Fibroblast of skin of left quadriceps (primary cell): ENCODE data around the gene CEP164.
"Not testable (repeated sequence)": the region's sequence is repeated elsewhere in the genome, so short reads cannot be mapped to it uniquely, and the experiment has no call there.

Experiments
- DNase-seq, 2 experiments: peaks; one replicate each; pipeline ENCODE4 v3.0.0-alpha.2; 2013; ENCODE audit warnings: low read depth in 2 of 2

CEP164 gene

GRCh38 chr11:117392979-117393378, 65.3 kb downstream of the CEP164 start:
- DNase-seq, result no peak

GRCh38 chr11:117394221-117394925, 66.7 kb downstream of the CEP164 start:
- DNase-seq, result no peak

GRCh38 chr11:117395476-117395875, 67.8 kb downstream of the CEP164 start:
- no peak for DNase-seq

GRCh38 chr11:117396970-117397369, 69.3 kb downstream of the CEP164 start:
- DNase-seq, result no peak

GRCh38 chr11:117398618-117399017, 71.0 kb downstream of the CEP164 start:
- DNase-seq, result not testable (repeated sequence)

- DNase-seq, result not testable (repeated sequence)
Measured at GRCh38 chr11:117399100-117399840, 71.6 kb downstream of the CEP164 start.

- DNase-seq, result not testable (repeated sequence)
Measured at GRCh38 chr11:117405898-117406297, 78.2 kb downstream of the CEP164 start.

GRCh38 chr11:117407016-117407415, 79.4 kb downstream of the CEP164 start:
- DNase-seq, result no peak

- DNase-seq, result no peak
Measured at GRCh38 chr11:117408356-117408755, 80.7 kb downstream of the CEP164 start.

- DNase-seq, result no peak
Measured at GRCh38 chr11:117409511-117409910, 81.9 kb downstream of the CEP164 start.

GRCh38 chr11:117410238-117410637, 82.6 kb downstream of the CEP164 start:
- no peak for DNase-seq

GRCh38 chr11:117410861-117411710, 83.4 kb downstream of the CEP164 start:
- DNase-seq, result no peak

GRCh38 chr11:117411736-117412135, 84.1 kb downstream of the CEP164 start:
- DNase-seq, result no peak

GRCh38 chr11:117412176-117412575, 84.5 kb downstream of the CEP164 start:
- no peak for DNase-seq

- no peak for DNase-seq
Measured at GRCh38 chr11:117412653-117413275, 85.1 kb downstream of the CEP164 start.

GRCh38 chr11:117413616-117414015, 86.0 kb downstream of the CEP164 start:
- no peak for DNase-seq

GRCh38 chr11:117414724-117415123, 87.1 kb downstream of the CEP164 start:
- no peak for DNase-seq

- no peak for DNase-seq
Measured at GRCh38 chr11:117415358-117415896, 87.8 kb downstream of the CEP164 start.

GRCh38 chr11:117417342-117417741, 89.7 kb downstream of the CEP164 start:
- DNase-seq, result no peak

GRCh38 chr11:117417856-117418255, 90.2 kb downstream of the CEP164 start:
- no peak for DNase-seq

- DNase-seq, result no peak
Measured at GRCh38 chr11:117418737-117419481, 91.3 kb downstream of the CEP164 start.
